NT2/D1 (cell line): ENCODE results near the gene RORC.
"Not testable (repeated sequence)": the region's sequence is repeated elsewhere in the genome, so short reads cannot be mapped to it uniquely, and the experiment has no call there.

ENCODE experiments used
- DNase-seq: peaks from one replicate; pipeline ENCODE4 v3.0.0-alpha.2; 2011; ENCODE audit warnings: low read depth, low spot score
- H3K27me3 ChIP-seq: 2 replicates; pipeline ENCODE4 v1.6.0; 2011; ENCODE audit warnings: mild to moderate bottlenecking; ENCODE audit not compliant: insufficient read length, insufficient read depth
- H3K36me3 ChIP-seq: 2 replicates; pipeline ENCODE4 v1.6.1; 2011; ENCODE audit warnings: mild to moderate bottlenecking, low read length, mixed read lengths; ENCODE audit not compliant: insufficient read depth, insufficient read length
- H3K4me1 ChIP-seq: 2 replicates; pipeline ENCODE4 v1.5.1; 2011; ENCODE audit not compliant: insufficient read depth, insufficient read length
- H3K4me3 ChIP-seq: 2 replicates; pipeline ENCODE4 v1.5.1; 2011; ENCODE audit warnings: low read depth; ENCODE audit not compliant: insufficient read length
- H3K9ac ChIP-seq: 2 replicates; pipeline ENCODE4 v1.6.0; 2011; ENCODE audit warnings: low read depth; ENCODE audit not compliant: insufficient read length
- H3K9me3 ChIP-seq: 2 replicates; pipeline ENCODE4 v1.5.1; 2011; ENCODE audit warnings: mild to moderate bottlenecking, low read length; ENCODE audit not compliant: insufficient read depth
- SUZ12 ChIP-seq: IDR thresholded peaks from 2 replicates; pipeline ENCODE4 v1.6.1; 2011; ENCODE audit not compliant: insufficient read length, insufficient read depth; ENCODE audit errors: extremely low read depth
- YY1 ChIP-seq: IDR thresholded peaks from 2 replicates; pipeline ENCODE4 v1.6.1; 2011; ENCODE audit not compliant: insufficient read length, insufficient read depth
- ZNF274 ChIP-seq: IDR thresholded peaks from 2 replicates; pipeline ENCODE4 v1.6.1; 2011; ENCODE audit warnings: mild to moderate bottlenecking, low read depth, low read length

RORC gene

GRCh38 chr1:151831605-151832004 is at the start of gene RORC:
TSS of gene RORC (minus strand) at chr1:151831802. CDS start at chr1:151831764, 38 bp downstream.
- peak within 1 kb of the TSS; percentile 14 for H3K9ac ChIP-seq
- H3K36me3 ChIP-seq: no peaks in the 10 kb centered on the region
- TF ChIP-seq ZNF274 (no peak), YY1 (no peak), SUZ12 (no peak)
- no peaks in the 10 kb centered on the region for H3K9me3 ChIP-seq
- peaks cover 42% of the 10 kb centered on the region for H3K4me1 ChIP-seq
- H3K4me3 ChIP-seq: no peak within 1 kb of the TSS
- no peak for DNase-seq
- H3K27me3 ChIP-seq: no peaks in the 10 kb centered on the region

- no peak for TF ChIP-seq ZNF274
- TF ChIP-seq SUZ12: no peak
- TF ChIP-seq YY1: no peak
- Histone ChIP-seq H3K9ac (no peak overlapping the region), H3K27me3 (no peaks in the 10 kb centered on the region), H3K4me3 (no peak overlapping the region), H3K36me3 (peaks cover 38% of the 10 kb centered on the region), H3K9me3 (no peaks in the 10 kb centered on the region), H3K4me1 (no peaks in the 10 kb centered on the region)
- no peak for DNase-seq
Measured at GRCh38 chr1:151875419-151876097, 44.0 kb upstream of the RORC start.

- DNase-seq, H3K4me3 ChIP-seq: not testable (repeated sequence)
Measured at GRCh38 chr1:151872776-151873175, 41.2 kb upstream of the RORC start.

GRCh38 chr1:151871284-151872030 is 39.9 kb upstream of the RORC start:
- H3K4me1 ChIP-seq: no peaks in the 10 kb centered on the region
- no peaks in the 10 kb centered on the region for H3K9me3 ChIP-seq
- H3K27me3 ChIP-seq: no peaks in the 10 kb centered on the region
- no peak overlapping the region for H3K9ac ChIP-seq
- H3K36me3 ChIP-seq: peaks cover 26% of the 10 kb centered on the region
- TF ChIP-seq SUZ12 (no peak), YY1 (no peak), ZNF274 (no peak)
- no peak overlapping the region for H3K4me3 ChIP-seq
- DNase-seq: no peak

More at GRCh38 chr1:151872776-151873175, 41.2 kb upstream of the RORC start:
- H3K9ac ChIP-seq, H3K4me1 ChIP-seq, H3K27me3 ChIP-seq, H3K9me3 ChIP-seq: not testable (repeated sequence)
- H3K36me3 ChIP-seq: peaks cover 33% of the 10 kb centered on the region

GRCh38 chr1:151868486-151868885 is 36.9 kb upstream of the RORC start:
- TF ChIP-seq SUZ12: no peak
- no peak for TF ChIP-seq ZNF274
- TF ChIP-seq YY1: no peak
- no peak overlapping the region for H3K9ac ChIP-seq
- H3K9me3 ChIP-seq: no peaks in the 10 kb centered on the region
- no peak overlapping the region for H3K4me3 ChIP-seq
- peaks cover 3% of the 10 kb centered on the region for H3K27me3 ChIP-seq
- DNase-seq: no peak
- peaks cover 3% of the 10 kb centered on the region for H3K36me3 ChIP-seq
- H3K4me1 ChIP-seq: peaks cover 5% of the 10 kb centered on the region

GRCh38 chr1:151867765-151868411 is 36.3 kb upstream of the RORC start:
- no peaks in the 10 kb centered on the region for H3K9me3 ChIP-seq
- no peak for DNase-seq
- H3K4me3 ChIP-seq: no peak overlapping the region
- peaks cover 2% of the 10 kb centered on the region for H3K36me3 ChIP-seq
- no peak overlapping the region for H3K9ac ChIP-seq
- peaks cover 3% of the 10 kb centered on the region for H3K27me3 ChIP-seq
- peaks cover 5% of the 10 kb centered on the region for H3K4me1 ChIP-seq
- no peak for TF ChIP-seq ZNF274
- TF ChIP-seq SUZ12: no peak
- no peak for TF ChIP-seq YY1

GRCh38 chr1:151867321-151867720 is 35.7 kb upstream of the RORC start:
- Histone ChIP-seq H3K36me3 (no peaks in the 10 kb centered on the region), H3K4me3 (no peak overlapping the region), H3K9me3 (no peaks in the 10 kb centered on the region), H3K4me1 (peaks cover 5% of the 10 kb centered on the region), H3K27me3 (peaks cover 8% of the 10 kb centered on the region), H3K9ac (no peak overlapping the region)
- TF ChIP-seq SUZ12 (no peak), ZNF274 (no peak), YY1 (no peak)
- DNase-seq: no peak
